Gastrocnemius medialis (tissue), 4 donors: ENCODE measurements around the gene CASZ1. TPM values are rescaled to one million over a fixed set of nuclear protein-coding genes. Genes with fewer than 3 reads are reported as not detected.
A peak's percentile ranks its signal among the peaks of the same experiment; 100 is the strongest.

Source experiments
- ATAC-seq, 2 donors: fragments of 150-250 bp; one replicate each; pipeline ENCODE4 v1.9.1; 2016
- DNase-seq, 2 donors: peaks; one replicate each; pipeline ENCODE4 v3.0.0-alpha.2; 2019
- H3K27ac ChIP-seq, 4 donors: fragments of 200-600 bp; sonication (generic); 1 replicate in 1 of 4; 2 replicates in 3 of 4; pipeline ENCODE4 v1.5.1; 2016 to 2018; ENCODE audit warnings: mild to moderate bottlenecking in 2 of 4, moderate library complexity in 1 of 4
- H3K27me3 ChIP-seq, 3 donors: fragments of 200-600 bp; sonication (generic) in 2 of 3; 1 replicate in 1 of 3; 2 replicates in 2 of 3; pipeline versions ENCODE4 v1.5.1 to v1.6.0; 2016 to 2019; ENCODE audit warnings: mild to moderate bottlenecking in 1 of 3, moderate library complexity in 1 of 3
- H3K36me3 ChIP-seq, 2 donors: fragments of 200-600 bp; sonication (generic) in 1 of 2; one replicate each; pipeline ENCODE4 v1.5.1; 2017 to 2018
- H3K4me1 ChIP-seq, 2 donors: fragments of 200-600 bp; sonication (generic) in 1 of 2; one replicate each; pipeline ENCODE4 v1.5.1; 2016 to 2017; ENCODE audit warnings: mild to moderate bottlenecking in 2 of 2
- H3K4me3 ChIP-seq, 4 donors: fragments of 200-600 bp; sonication (generic) in 3 of 4; 1 replicate in 1 of 4; 2 replicates in 3 of 4; pipeline ENCODE4 v1.5.1; 2016 to 2019; ENCODE audit warnings: mild to moderate bottlenecking in 2 of 4
- H3K9me3 ChIP-seq, 3 donors: fragments of 200-600 bp; sonication (generic) in 2 of 3; 1 replicate in 1 of 3; 2 replicates in 2 of 3; pipeline ENCODE4 v1.5.1; 2016 to 2019
- POLR2A ChIP-seq, 2 donors: fragments of 450-650 bp; IDR thresholded peaks; one replicate each; pipeline ENCODE4 v1.6.1; 2017; ENCODE audit warnings: antibody characterized with exemption in 2 of 2, mild to moderate bottlenecking in 2 of 2, moderate library complexity in 2 of 2
- in situ Hi-C, 4 donors: fragments of 200-750 bp; cut with MboI; loops; one replicate each; pipeline versions ENCODE4 v1.15.0 to v1.8.0; 2017; ENCODE audit warnings: low sequenced_read_pairs in 4 of 4
- intact Hi-C: fragments of 100-400 bp; cut with DNase I; formaldehyde crosslinking; loops from one replicate; pipeline ENCODE4 v1.15.1; 2023; ENCODE audit warnings: low total_unique reads
- total RNA-seq, 4 donors: library from RNA; depleted of rRNA; stranded (reverse); fragments of >200 nt; gene quantifications; one replicate each; pipeline versions ENCODE4 v1.1.0 to v1.2.3, GENCODE V29; 2016
- TF ChIP-seq, protein P1 (sequence below), 5 experiments: fragments of 450-650 bp in 3 of 5; fragments of 200-600 bp in 2 of 5; sonication (generic) in 2 of 5; IDR thresholded peaks in 4 of 5; conservative IDR thresholded peaks in 1 of 5; 1 replicate in 4 of 5; 2 replicates in 1 of 5; pipeline ENCODE4 v1.5.1; 2016 to 2019; ENCODE audit warnings: antibody characterized with exemption in 5 of 5, mild to moderate bottlenecking in 3 of 5, moderate library complexity in 3 of 5

The CASZ1 gene
- total RNA-seq, 4 donors from 2014 or later, result 19.1 to 121 (median 80.6) TPM

DNA sequence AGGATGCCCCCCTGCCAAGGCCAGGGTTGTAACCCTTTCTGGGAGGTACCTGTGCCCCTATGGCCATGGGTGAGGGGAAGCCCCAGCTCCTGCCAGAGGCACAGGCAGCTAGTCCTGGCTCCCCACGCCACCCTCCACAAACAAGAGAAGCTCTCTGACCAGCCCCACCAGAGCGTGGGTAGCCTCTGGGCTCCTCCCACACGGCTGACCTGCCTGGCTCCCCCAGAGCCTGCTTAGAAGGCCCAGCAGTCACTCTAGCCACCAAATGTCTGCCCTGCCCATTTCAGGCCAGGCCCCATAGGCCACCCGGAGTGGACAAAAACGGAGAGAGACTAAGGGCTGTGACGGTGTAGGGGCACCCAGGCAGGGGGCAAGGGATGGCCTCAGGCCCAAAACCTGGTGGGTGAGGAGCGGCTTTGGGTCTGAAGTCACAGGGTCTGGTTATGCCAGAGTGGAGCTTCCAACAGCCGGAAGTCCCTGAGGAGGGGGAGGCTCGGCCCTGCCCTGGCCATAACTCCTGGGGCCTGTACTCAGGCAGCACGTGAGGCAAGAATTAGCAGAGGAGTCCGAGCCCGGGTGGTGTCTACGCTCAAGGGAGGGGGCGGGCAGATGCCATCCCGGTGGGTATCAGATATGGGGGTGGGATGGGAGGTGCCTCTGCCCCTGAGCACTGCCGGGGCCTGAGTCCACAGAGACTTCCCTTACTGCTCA lies 155.4 kb downstream of the CASZ1 start:
- TF ChIP-seq, protein P1, sequence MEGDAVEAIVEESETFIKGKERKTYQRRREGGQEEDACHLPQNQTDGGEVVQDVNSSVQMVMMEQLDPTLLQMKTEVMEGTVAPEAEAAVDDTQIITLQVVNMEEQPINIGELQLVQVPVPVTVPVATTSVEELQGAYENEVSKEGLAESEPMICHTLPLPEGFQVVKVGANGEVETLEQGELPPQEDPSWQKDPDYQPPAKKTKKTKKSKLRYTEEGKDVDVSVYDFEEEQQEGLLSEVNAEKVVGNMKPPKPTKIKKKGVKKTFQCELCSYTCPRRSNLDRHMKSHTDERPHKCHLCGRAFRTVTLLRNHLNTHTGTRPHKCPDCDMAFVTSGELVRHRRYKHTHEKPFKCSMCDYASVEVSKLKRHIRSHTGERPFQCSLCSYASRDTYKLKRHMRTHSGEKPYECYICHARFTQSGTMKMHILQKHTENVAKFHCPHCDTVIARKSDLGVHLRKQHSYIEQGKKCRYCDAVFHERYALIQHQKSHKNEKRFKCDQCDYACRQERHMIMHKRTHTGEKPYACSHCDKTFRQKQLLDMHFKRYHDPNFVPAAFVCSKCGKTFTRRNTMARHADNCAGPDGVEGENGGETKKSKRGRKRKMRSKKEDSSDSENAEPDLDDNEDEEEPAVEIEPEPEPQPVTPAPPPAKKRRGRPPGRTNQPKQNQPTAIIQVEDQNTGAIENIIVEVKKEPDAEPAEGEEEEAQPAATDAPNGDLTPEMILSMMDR (IDR thresholded peaks at IDR 0.05 in 4 of 5, conservative IDR thresholded peaks at IDR 0.05 in 1 of 5), result no peak
- no peak for TF ChIP-seq POLR2A (IDR thresholded peaks at IDR 0.05)
- no peaks in the 10 kb centered on the region for H3K27me3 ChIP-seq
- H3K4me3 ChIP-seq, result no peak overlapping the region
- H3K9me3 ChIP-seq, result no peaks in the 10 kb centered on the region
- peaks cover 0 to 40% of the 10 kb centered on the region in 2 donors for H3K36me3 ChIP-seq
- no peak for DNase-seq
- no peak for ATAC-seq
- intact Hi-C loops (loop anchor here (2.0 kb wide), 1 partner anchor 16 kb away; no protein-coding TSS in a partner anchor), in situ Hi-C loops (no loop called here)
- H3K27ac ChIP-seq, result peak overlapping the region; percentile 46 to 65 (median 54)
- peaks cover 13 to 23% of the 10 kb centered on the region in 2 donors for H3K4me1 ChIP-seq

GRCh38 chr1:10639775-10640578 lies 156.5 kb downstream of the CASZ1 start:
- in situ Hi-C loops (no loop called here), intact Hi-C loops (loop anchor here (2.0 kb wide), 1 partner anchor 17 kb away; no protein-coding TSS in a partner anchor)
- H3K9me3 ChIP-seq, result no peaks in the 10 kb centered on the region
- no peak for DNase-seq
- H3K27me3 ChIP-seq, result no peaks in the 10 kb centered on the region
- no peak overlapping the region for H3K4me3 ChIP-seq
- no peak for TF ChIP-seq POLR2A (IDR thresholded peaks at IDR 0.05)
- TF ChIP-seq, protein P1 (IDR thresholded peaks at IDR 0.05 in 4 of 5, conservative IDR thresholded peaks at IDR 0.05 in 1 of 5), result no peak
- H3K4me1 ChIP-seq, result peaks cover 22 to 34% of the 10 kb centered on the region in 2 donors
- ATAC-seq, result no peak
- peaks cover 0 to 31% of the 10 kb centered on the region in 2 donors for H3K36me3 ChIP-seq
- peak overlapping the region; percentile 46 to 65 (median 54) for H3K27ac ChIP-seq

- Histone ChIP-seq H3K4me1 (peaks cover 22 to 32% of the 10 kb centered on the region in 2 donors), H3K9me3 (no peaks in the 10 kb centered on the region), H3K27ac (peak overlapping the region in 1 of 4 donors; percentile 65), H3K4me3 (peak overlapping the region in 1 of 4 donors; percentile 7), H3K27me3 (no peaks in the 10 kb centered on the region), H3K36me3 (peaks cover 0 to 27% of the 10 kb centered on the region in 2 donors)
- TF ChIP-seq, protein P1 (IDR thresholded peaks at IDR 0.05 in 4 of 5, conservative IDR thresholded peaks at IDR 0.05 in 1 of 5), result no peak
- TF ChIP-seq POLR2A (IDR thresholded peaks at IDR 0.05), result no peak
- intact Hi-C loops, result no loop called here
- in situ Hi-C loops, result no loop called here
- ATAC-seq (no peak), DNase-seq (no peak)
Measured at GRCh38 chr1:10639011-10639774, 157.3 kb downstream of the CASZ1 start.

DNA sequence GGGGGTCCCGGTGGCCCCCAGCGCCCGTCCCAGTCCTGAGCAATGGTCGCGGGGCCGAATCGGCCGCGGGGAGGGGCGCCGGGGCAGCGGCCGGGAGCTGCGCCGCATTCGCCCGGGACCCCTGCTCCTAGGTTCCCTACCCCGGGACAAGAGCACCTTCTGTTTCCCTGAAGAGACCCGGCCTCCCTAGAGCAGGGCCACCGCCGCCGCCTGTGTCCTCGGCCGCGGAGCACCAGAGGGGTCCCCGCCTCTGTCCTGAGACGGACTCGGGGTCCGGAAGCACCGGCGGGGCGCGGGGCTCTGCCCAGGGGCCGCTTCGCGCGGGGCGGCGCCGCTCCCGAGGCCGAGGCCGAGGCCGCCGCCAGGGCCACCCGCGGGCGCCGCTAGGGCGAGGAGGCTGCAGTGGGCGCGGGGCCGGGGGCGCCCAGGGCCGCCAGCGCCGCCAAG lies 157.9 kb downstream of the CASZ1 start:
- peaks cover 0 to 27% of the 10 kb centered on the region in 2 donors for H3K36me3 ChIP-seq
- intact Hi-C loops, result no loop called here
- no peak for ATAC-seq

More for the DNA sequence above, 157.9 kb downstream of the CASZ1 start:
- TF ChIP-seq, protein P1 (IDR thresholded peaks at IDR 0.05 in 4 of 5, conservative IDR thresholded peaks at IDR 0.05 in 1 of 5), result no peak
- no peak for TF ChIP-seq POLR2A (IDR thresholded peaks at IDR 0.05)
- peaks cover 22 to 29% of the 10 kb centered on the region in 2 donors for H3K4me1 ChIP-seq
- in situ Hi-C loops, result no loop called here
- no peaks in the 10 kb centered on the region for H3K27me3 ChIP-seq
- no peaks in the 10 kb centered on the region for H3K9me3 ChIP-seq
- H3K27ac ChIP-seq, result peak overlapping the region in 3 of 4 donors; percentile 22 to 53 (median 42)
- no peak for DNase-seq
- peak overlapping the region in 2 of 4 donors; percentile 25 to 29 for H3K4me3 ChIP-seq
